IPS-20b (cell line): ENCODE results near the gene ABCA12.
"Not testable (repeated sequence)": the region's sequence is repeated elsewhere in the genome, so short reads cannot be mapped to it uniquely, and the experiment has no call there.

ENCODE experiments used
- H3K27ac ChIP-seq: one replicate; pipeline ENCODE4 v1.5.1; 2013; ENCODE audit warnings: low read length
- H3K27me3 ChIP-seq: 2 replicates; pipeline ENCODE4 v1.6.1; 2013; ENCODE audit warnings: mild to moderate bottlenecking, low read length, inconsistent platforms; ENCODE audit not compliant: insufficient read depth
- H3K36me3 ChIP-seq: 2 replicates; pipeline ENCODE4 v1.6.1; 2013; ENCODE audit warnings: low read depth, mild to moderate bottlenecking, inconsistent platforms, low read length, moderate library complexity; ENCODE audit not compliant: insufficient read depth
- H3K4me1 ChIP-seq: 2 replicates; pipeline ENCODE4 v1.6.1; 2013; ENCODE audit warnings: mild to moderate bottlenecking, control low read depth, inconsistent platforms, low read length, moderate library complexity; ENCODE audit not compliant: insufficient read depth
- H3K4me3 ChIP-seq: 2 replicates; pipeline ENCODE4 v1.5.1; 2013; ENCODE audit warnings: mild to moderate bottlenecking, low read length, inconsistent platforms
- H3K9ac ChIP-seq: 2 replicates; pipeline ENCODE4 v1.6.1; 2013; ENCODE audit warnings: low read depth, mild to moderate bottlenecking, inconsistent platforms, low read length, moderate library complexity
- H3K9me3 ChIP-seq: 2 replicates; pipeline ENCODE4 v1.6.1; 2013; ENCODE audit warnings: mild to moderate bottlenecking, low read depth, low read length, inconsistent platforms; ENCODE audit not compliant: insufficient read depth

The ABCA12 gene, protein sequence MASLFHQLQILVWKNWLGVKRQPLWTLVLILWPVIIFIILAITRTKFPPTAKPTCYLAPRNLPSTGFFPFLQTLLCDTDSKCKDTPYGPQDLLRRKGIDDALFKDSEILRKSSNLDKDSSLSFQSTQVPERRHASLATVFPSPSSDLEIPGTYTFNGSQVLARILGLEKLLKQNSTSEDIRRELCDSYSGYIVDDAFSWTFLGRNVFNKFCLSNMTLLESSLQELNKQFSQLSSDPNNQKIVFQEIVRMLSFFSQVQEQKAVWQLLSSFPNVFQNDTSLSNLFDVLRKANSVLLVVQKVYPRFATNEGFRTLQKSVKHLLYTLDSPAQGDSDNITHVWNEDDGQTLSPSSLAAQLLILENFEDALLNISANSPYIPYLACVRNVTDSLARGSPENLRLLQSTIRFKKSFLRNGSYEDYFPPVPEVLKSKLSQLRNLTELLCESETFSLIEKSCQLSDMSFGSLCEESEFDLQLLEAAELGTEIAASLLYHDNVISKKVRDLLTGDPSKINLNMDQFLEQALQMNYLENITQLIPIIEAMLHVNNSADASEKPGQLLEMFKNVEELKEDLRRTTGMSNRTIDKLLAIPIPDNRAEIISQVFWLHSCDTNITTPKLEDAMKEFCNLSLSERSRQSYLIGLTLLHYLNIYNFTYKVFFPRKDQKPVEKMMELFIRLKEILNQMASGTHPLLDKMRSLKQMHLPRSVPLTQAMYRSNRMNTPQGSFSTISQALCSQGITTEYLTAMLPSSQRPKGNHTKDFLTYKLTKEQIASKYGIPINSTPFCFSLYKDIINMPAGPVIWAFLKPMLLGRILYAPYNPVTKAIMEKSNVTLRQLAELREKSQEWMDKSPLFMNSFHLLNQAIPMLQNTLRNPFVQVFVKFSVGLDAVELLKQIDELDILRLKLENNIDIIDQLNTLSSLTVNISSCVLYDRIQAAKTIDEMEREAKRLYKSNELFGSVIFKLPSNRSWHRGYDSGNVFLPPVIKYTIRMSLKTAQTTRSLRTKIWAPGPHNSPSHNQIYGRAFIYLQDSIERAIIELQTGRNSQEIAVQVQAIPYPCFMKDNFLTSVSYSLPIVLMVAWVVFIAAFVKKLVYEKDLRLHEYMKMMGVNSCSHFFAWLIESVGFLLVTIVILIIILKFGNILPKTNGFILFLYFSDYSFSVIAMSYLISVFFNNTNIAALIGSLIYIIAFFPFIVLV (N-terminal part only)

GRCh38 chr2:215138479-215138878 is at the start of gene ABCA12:
ABCA12 (minus strand) TSS chr2:215138626; CDS start chr2:215138208, 418 bp downstream.
- no peak within 1 kb of the TSS for H3K27ac ChIP-seq
- H3K4me3 ChIP-seq = no peak within 1 kb of the TSS
- H3K9ac ChIP-seq = no peak within 1 kb of the TSS

DNA sequence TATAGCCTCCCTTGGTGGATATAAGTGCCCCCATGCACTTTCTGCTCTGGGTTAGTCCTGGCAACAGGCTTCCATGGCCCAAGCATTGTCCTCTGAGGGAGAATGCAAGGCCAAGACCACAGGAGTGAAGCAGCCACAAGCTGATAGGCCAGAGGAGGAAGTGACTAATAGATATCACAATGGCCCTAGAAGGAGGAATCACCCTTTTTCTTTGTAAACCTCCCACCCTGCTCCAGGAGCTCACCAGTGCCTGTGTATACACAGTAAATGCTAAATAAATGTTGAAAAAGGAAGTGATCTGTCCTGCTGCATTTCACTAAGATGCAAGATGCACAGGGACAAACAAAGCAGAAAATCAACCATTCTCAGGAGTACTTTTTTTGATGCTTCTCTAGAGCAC is 49.7 kb upstream of the ABCA12 start:
- Histone ChIP-seq H3K27me3 (no peaks in the 10 kb centered on the region), H3K4me1 (no peaks in the 10 kb centered on the region), H3K9me3 (no peaks in the 10 kb centered on the region), H3K36me3 (no peaks in the 10 kb centered on the region), H3K27ac (no peak overlapping the region), H3K9ac (no peak overlapping the region), H3K4me3 (no peak overlapping the region)

More at GRCh38 chr2:215138479-215138878, at the start of gene ABCA12:
- no peaks in the 10 kb centered on the region for H3K27me3 ChIP-seq
- no peaks in the 10 kb centered on the region for H3K9me3 ChIP-seq
- H3K4me1 ChIP-seq = no peaks in the 10 kb centered on the region
- H3K36me3 ChIP-seq = no peaks in the 10 kb centered on the region

GRCh38 chr2:215186021-215186420 is 47.6 kb upstream of the ABCA12 start:
- Histone ChIP-seq H3K9ac (no peak overlapping the region), H3K27ac (no peak overlapping the region), H3K4me3 (no peak overlapping the region), H3K4me1 (no peaks in the 10 kb centered on the region), H3K9me3 (no peaks in the 10 kb centered on the region), H3K27me3 (no peaks in the 10 kb centered on the region), H3K36me3 (no peaks in the 10 kb centered on the region)

DNA sequence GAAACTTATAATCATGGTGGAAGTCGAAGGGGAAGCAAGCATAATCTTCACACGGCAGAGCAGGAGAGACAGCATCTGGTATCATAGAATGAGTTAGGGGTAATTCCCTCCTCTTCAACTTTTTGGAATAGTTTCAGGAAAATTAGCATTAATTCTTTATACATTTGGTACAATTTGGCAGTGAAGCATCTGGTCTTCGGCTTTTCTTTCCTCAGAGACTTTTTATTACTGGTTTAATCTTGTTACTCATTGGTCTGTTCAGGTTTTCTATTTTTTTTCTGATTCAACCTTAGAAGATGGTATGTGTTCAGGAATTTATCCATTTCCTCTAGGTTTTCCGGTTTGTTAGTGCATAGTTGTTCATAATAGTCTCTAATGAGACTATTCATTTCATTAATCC is 39.7 kb upstream of the ABCA12 start:
- Histone ChIP-seq H3K9ac (no peak overlapping the region), H3K27me3 (no peaks in the 10 kb centered on the region), H3K4me3 (no peak overlapping the region), H3K9me3 (no peaks in the 10 kb centered on the region), H3K4me1 (no peaks in the 10 kb centered on the region), H3K27ac (no peak overlapping the region), H3K36me3 (no peaks in the 10 kb centered on the region)

GRCh38 chr2:215171796-215172195 is 33.4 kb upstream of the ABCA12 start:
- Histone ChIP-seq H3K4me3 (no peak overlapping the region), H3K36me3 (no peaks in the 10 kb centered on the region), H3K27me3 (no peaks in the 10 kb centered on the region), H3K9me3 (no peaks in the 10 kb centered on the region), H3K27ac (no peak overlapping the region), H3K9ac (no peak overlapping the region), H3K4me1 (no peaks in the 10 kb centered on the region)

DNA sequence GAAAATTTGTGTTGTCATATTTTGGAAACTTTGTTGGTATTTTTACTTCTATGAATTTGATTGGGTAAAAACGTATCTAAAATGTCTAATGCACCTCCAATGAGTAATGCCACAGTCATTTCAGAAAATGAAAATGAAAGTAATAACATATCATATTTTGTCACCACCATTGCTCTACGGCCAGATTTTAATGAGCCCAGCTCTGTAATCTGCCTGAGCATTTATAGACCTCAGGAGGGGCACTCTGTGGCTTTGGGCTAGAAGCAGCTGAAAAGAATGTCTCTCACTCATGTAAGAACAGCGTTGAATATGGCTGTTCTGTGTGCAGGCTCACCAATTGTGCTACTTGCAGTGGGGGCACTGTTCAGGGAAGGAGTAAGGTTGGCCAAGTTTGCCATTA is 32.7 kb upstream of the ABCA12 start:
- Histone ChIP-seq H3K4me3 (no peak overlapping the region), H3K27ac (no peak overlapping the region), H3K27me3 (no peaks in the 10 kb centered on the region), H3K9me3 (no peaks in the 10 kb centered on the region), H3K36me3 (no peaks in the 10 kb centered on the region), H3K9ac (no peak overlapping the region), H3K4me1 (no peaks in the 10 kb centered on the region)

GRCh38 chr2:215166505-215166904 is 28.1 kb upstream of the ABCA12 start:
- H3K4me1 ChIP-seq, H3K9ac ChIP-seq, H3K27me3 ChIP-seq, H3K27ac ChIP-seq, H3K36me3 ChIP-seq, H3K4me3 ChIP-seq, H3K9me3 ChIP-seq: not testable (repeated sequence)

- not testable (repeated sequence) for H3K36me3 ChIP-seq, H3K4me3 ChIP-seq, H3K4me1 ChIP-seq, H3K9me3 ChIP-seq, H3K9ac ChIP-seq, H3K27ac ChIP-seq, H3K27me3 ChIP-seq
Measured at GRCh38 chr2:215163319-215163718, 24.9 kb upstream of the ABCA12 start.

- Histone ChIP-seq H3K27ac (no peak overlapping the region), H3K9ac (no peak overlapping the region), H3K4me1 (no peaks in the 10 kb centered on the region), H3K4me3 (no peak overlapping the region), H3K36me3 (no peaks in the 10 kb centered on the region), H3K9me3 (peaks cover 5% of the 10 kb centered on the region; the same call in 1 of the 2 replicates), H3K27me3 (no peaks in the 10 kb centered on the region)
Measured at GRCh38 chr2:215161301-215161829, 22.9 kb upstream of the ABCA12 start.

DNA sequence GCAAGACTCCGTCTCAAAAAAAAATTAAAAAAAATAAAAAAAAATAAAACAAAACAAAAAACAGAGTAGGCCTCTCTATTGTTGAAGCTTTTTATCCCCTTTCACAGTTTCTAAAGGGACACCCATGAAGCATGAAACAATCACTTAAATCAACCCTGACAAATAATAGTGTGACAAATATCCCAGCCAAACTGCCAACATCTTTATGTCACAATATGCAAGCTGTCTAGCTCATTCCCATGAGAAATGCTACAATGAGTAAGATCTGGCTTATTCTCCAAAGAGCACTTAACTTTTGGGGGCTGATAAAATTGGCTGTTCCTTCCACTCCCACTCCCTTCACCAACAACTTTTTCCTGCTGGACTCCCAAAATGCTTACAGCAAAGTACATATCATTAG is 21.7 kb upstream of the ABCA12 start:
- no peaks in the 10 kb centered on the region for H3K4me1 ChIP-seq
- H3K27me3 ChIP-seq = no peaks in the 10 kb centered on the region
- H3K36me3 ChIP-seq = no peaks in the 10 kb centered on the region
- H3K9ac ChIP-seq = no peak overlapping the region
- H3K27ac ChIP-seq = no peak overlapping the region
- H3K9me3 ChIP-seq = peaks cover 5% of the 10 kb centered on the region; the same call in 1 of the 2 replicates
- H3K4me3 ChIP-seq = no peak overlapping the region

- Histone ChIP-seq H3K4me3 (no peak overlapping the region), H3K27ac (no peak overlapping the region), H3K4me1 (no peaks in the 10 kb centered on the region), H3K9me3 (no peaks in the 10 kb centered on the region), H3K27me3 (no peaks in the 10 kb centered on the region), H3K9ac (no peak overlapping the region), H3K36me3 (no peaks in the 10 kb centered on the region)
Measured at GRCh38 chr2:215156453-215156852, 18.0 kb upstream of the ABCA12 start.
